HUES64 (cell line): Measurements from ENCODE around the gene SNED1.

Source experiments
- H3K27ac ChIP-seq: 2 replicates; pipeline ENCODE4 v1.7.0; 2013; ENCODE audit warnings: low read depth, low read length, inconsistent platforms
- H3K27me3 ChIP-seq: 2 replicates; pipeline ENCODE4 v1.6.1; 2013; ENCODE audit warnings: mild to moderate bottlenecking, low read length; ENCODE audit not compliant: insufficient read depth
- H3K36me3 ChIP-seq: 2 replicates; pipeline ENCODE4 v1.6.1; 2013; ENCODE audit warnings: mild to moderate bottlenecking, low read length; ENCODE audit not compliant: insufficient read depth
- H3K4me1 ChIP-seq: 2 replicates; pipeline ENCODE4 v1.6.1; 2013; ENCODE audit warnings: mild to moderate bottlenecking, low read length, moderate library complexity; ENCODE audit not compliant: insufficient read depth
- H3K4me3 ChIP-seq: 2 replicates; pipeline ENCODE4 v1.5.1; 2013; ENCODE audit warnings: mild to moderate bottlenecking, low read length, moderate library complexity
- H3K9ac ChIP-seq: 2 replicates; pipeline ENCODE4 v1.6.1; 2013; ENCODE audit warnings: mild to moderate bottlenecking, low read depth, low read length
- H3K9me3 ChIP-seq: 2 replicates; pipeline ENCODE4 v1.6.1; 2013; ENCODE audit warnings: low read depth, low read length; ENCODE audit not compliant: insufficient read depth
- WGBS: fragments of 150-250, 120-280 bp; methylation state at CpG from one replicate; pipeline ENCODE4 v1.1.7; 2013; ENCODE audit warnings: missing lambda C conversion rate; 5-methylcytosine and 5-hydroxymethylcytosine counted together

The SNED1 gene

GRCh38 chr2:241039416-241039815 is 41.0 kb downstream of the SNED1 start:
- Histone ChIP-seq H3K27me3 (peaks cover 31% of the 10 kb centered on the region), H3K4me1 (no peaks in the 10 kb centered on the region), H3K36me3 (no peaks in the 10 kb centered on the region), H3K9me3 (no peaks in the 10 kb centered on the region), H3K27ac (no peak overlapping the region), H3K4me3 (no peak overlapping the region), H3K9ac (no peak overlapping the region)
- WGBS = 95% methylated on average over 4 of the region's 4 CpGs

GRCh38 chr2:241040081-241040803 is 41.8 kb downstream of the SNED1 start:
- WGBS = 93% methylated on average over 13 of the region's 13 CpGs

GRCh38 chr2:241041589-241042158 is 43.3 kb downstream of the SNED1 start:
- Histone ChIP-seq H3K4me1 (no peaks in the 10 kb centered on the region), H3K4me3 (no peak overlapping the region), H3K9ac (no peak overlapping the region), H3K27ac (no peak overlapping the region), H3K9me3 (0 out of 2 replicates have a peak, but pooled peaks cover 6% of the 10 kb centered on the region), H3K27me3 (peaks cover 14% of the 10 kb centered on the region), H3K36me3 (no peaks in the 10 kb centered on the region)
- 90% methylated on average over 5 of the region's 5 CpGs for WGBS

More at GRCh38 chr2:241040081-241040803, 41.8 kb downstream of the SNED1 start:
- Histone ChIP-seq H3K9ac (no peak overlapping the region), H3K36me3 (no peaks in the 10 kb centered on the region), H3K9me3 (0 out of 2 replicates have a peak, but pooled peaks cover 4% of the 10 kb centered on the region), H3K4me3 (no peak overlapping the region), H3K27ac (no peak overlapping the region), H3K4me1 (no peaks in the 10 kb centered on the region), H3K27me3 (peaks cover 23% of the 10 kb centered on the region)

DNA sequence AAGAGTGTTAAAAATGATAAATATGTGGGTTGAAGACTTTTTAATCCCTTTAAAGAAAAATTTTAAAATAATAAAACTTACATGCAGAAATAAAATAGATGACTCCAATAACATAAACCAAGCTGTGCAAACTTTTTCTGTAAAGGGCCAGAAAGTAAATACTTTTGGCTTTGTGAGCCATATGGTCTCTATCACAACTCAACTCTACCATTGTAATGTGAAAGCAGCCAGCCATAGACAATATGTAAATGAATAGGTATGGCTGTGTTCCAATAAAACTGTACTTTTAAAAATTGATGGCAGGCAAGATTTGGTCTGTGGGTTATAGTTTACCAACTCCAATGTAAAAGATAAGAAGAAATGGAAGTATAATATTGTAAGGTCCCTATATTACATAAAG is 45.2 kb downstream of the SNED1 start:
- Histone ChIP-seq H3K9ac (no peak overlapping the region), H3K4me3 (no peak overlapping the region)

DNA sequence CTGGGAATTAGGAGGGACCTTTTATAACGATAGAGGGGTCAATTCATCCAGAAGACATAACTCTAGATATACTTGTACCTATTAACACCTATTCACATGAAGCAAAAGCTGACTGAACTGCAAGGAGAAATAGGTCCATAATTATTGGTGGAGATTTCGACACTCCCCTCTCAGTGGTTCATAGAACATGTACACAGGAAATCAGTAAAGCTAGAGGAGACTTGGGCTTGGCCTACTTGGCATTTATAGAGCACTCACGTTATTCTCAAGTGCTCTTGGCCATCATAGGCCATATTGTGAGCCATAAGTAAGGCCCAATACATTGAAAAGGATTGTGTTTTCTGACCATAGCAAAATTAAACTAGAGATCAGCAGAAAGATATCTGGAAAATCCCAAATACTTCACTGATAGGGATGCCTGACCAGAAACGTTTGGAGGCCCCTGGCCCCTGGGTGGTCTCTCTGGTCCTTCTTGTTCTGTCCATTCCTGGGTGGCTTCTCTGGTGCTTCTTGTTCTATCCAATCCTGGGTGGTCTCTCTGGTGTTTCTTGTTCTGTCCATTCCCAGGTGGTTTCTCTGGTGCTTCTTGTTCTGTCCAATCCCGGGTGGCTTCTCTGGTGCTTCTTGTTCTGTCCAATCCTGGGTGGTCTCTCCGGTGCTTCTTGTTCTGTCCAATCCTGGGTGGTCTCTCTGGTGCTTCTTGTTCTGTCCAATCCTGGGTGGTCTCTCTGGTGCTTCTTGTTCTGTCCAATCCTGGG is 49.0 kb downstream of the SNED1 start:
- 78% methylated on average over 5 of the region's 6 CpGs for WGBS
- Histone ChIP-seq H3K9ac (no peak overlapping the region), H3K4me3 (no peak overlapping the region), H3K27me3 (no peaks in the 10 kb centered on the region), H3K4me1 (no peaks in the 10 kb centered on the region), H3K27ac (no peak overlapping the region), H3K36me3 (no peaks in the 10 kb centered on the region), H3K9me3 (0 out of 2 replicates have a peak, but pooled peaks cover 6% of the 10 kb centered on the region)

More for the DNA sequence above, 45.2 kb downstream of the SNED1 start:
- H3K27me3 ChIP-seq = no peaks in the 10 kb centered on the region
- H3K36me3 ChIP-seq = no peaks in the 10 kb centered on the region
- no peak overlapping the region for H3K27ac ChIP-seq
- H3K9me3 ChIP-seq = 0 out of 2 replicates have a peak, but pooled peaks cover 6% of the 10 kb centered on the region
- no peaks in the 10 kb centered on the region for H3K4me1 ChIP-seq

GRCh38 chr2:241048149-241048948 is 49.9 kb downstream of the SNED1 start:
- H3K9ac ChIP-seq = no peak overlapping the region
- H3K36me3 ChIP-seq = no peaks in the 10 kb centered on the region
- WGBS = 92% methylated on average over 30 of the region's 30 CpGs
- H3K27ac ChIP-seq = no peak overlapping the region
- no peak overlapping the region for H3K4me3 ChIP-seq
- no peaks in the 10 kb centered on the region for H3K27me3 ChIP-seq
- H3K9me3 ChIP-seq = 0 out of 2 replicates have a peak, but pooled peaks cover 6% of the 10 kb centered on the region
- no peaks in the 10 kb centered on the region for H3K4me1 ChIP-seq

DNA sequence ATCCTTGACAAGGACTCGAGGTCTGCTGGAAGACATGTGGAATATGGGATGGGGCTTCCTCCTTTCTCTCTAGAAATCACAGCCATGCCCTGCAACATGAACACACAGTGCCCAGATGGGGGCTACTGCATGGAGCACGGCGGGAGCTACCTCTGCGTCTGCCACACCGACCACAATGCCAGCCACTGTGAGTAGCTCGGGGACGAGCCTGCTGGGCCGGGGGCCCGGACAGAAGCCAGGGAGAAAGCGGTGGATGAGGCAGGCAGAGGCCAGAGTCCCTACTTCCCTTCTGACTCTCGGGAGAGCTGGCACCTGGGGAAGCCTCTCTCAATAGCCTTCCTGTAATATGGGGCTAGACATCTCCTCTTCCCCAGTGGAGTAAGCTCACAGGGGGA is 50.5 kb downstream of the SNED1 start:
- 89% methylated on average over 11 of the region's 11 CpGs for WGBS
- H3K27ac ChIP-seq = no peak overlapping the region
- 0 out of 2 replicates have a peak, but pooled peaks cover 6% of the 10 kb centered on the region for H3K9me3 ChIP-seq

DNA sequence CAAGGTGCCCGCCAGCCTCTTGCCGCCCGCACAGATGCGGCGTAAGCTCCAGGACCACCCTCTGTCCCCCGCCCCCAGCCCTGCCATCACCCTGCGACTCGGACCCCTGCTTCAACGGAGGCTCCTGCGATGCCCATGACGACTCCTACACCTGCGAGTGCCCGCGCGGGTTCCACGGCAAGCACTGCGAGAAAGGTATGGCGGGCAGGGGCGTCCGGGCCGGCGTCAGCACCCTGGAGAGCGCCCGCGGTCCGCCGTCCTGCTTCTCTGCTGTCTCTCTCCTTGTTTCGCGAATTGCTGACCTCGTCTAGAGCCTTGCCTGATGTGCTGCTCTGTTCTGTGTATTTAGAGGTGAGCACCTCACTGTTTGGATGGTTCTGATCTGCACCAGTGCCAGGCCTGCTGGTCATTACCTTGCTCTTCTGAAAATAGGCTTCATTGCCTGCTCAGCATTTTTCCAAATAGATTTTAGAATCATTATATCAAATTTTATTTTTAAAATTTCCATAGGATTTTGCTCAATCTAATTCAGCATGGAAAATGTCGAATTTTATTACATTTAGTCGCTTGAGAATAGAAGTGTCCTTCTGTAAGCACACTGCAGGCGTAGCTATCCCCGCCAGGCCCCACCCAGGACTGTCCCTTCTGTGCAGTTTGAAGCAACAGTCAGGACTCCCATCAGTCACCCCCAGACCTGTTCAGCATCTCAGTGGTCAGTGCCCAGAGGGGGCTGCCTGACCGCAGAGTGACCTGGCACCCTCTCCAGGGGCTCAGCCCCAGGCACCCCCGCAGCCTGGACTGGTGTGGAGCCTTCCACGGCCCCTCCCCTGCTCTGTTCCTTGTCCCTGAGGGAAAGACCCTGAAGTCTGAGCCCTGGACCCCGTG is 51.6 kb downstream of the SNED1 start:
- WGBS = 34% methylated on average over 38 of the region's 38 CpGs
- Histone ChIP-seq H3K36me3 (no peaks in the 10 kb centered on the region), H3K4me1 (no peaks in the 10 kb centered on the region), H3K9ac (no peak overlapping the region), H3K9me3 (0 out of 2 replicates have a peak, but pooled peaks cover 5% of the 10 kb centered on the region), H3K27me3 (no peaks in the 10 kb centered on the region), H3K27ac (no peak overlapping the region), H3K4me3 (no peak overlapping the region)

More for the DNA sequence above, 50.5 kb downstream of the SNED1 start:
- no peaks in the 10 kb centered on the region for H3K36me3 ChIP-seq
- no peaks in the 10 kb centered on the region for H3K4me1 ChIP-seq
- H3K4me3 ChIP-seq = no peak overlapping the region
- H3K27me3 ChIP-seq = no peaks in the 10 kb centered on the region
- H3K9ac ChIP-seq = no peak overlapping the region

- WGBS = 91% methylated on average over 18 of the region's 18 CpGs
- no peaks in the 10 kb centered on the region for H3K4me1 ChIP-seq
- H3K9ac ChIP-seq = no peak overlapping the region
- no peaks in the 10 kb centered on the region for H3K27me3 ChIP-seq
- no peak overlapping the region for H3K27ac ChIP-seq
- no peak overlapping the region for H3K4me3 ChIP-seq
- H3K36me3 ChIP-seq = no peaks in the 10 kb centered on the region
- H3K9me3 ChIP-seq = no peaks in the 10 kb centered on the region
Measured at GRCh38 chr2:241050624-241051577, 52.5 kb downstream of the SNED1 start.
